ENCODE measurements around the gene HOPX. TPM values are rescaled to one million over a fixed set of nuclear protein-coding genes. Genes with fewer than 3 reads are reported as not detected.

Gene HOPX
- total and polyA plus RNA-seq, 8 donors, result 0.43 to 29.3 (median 4.9) TPM

DNA sequence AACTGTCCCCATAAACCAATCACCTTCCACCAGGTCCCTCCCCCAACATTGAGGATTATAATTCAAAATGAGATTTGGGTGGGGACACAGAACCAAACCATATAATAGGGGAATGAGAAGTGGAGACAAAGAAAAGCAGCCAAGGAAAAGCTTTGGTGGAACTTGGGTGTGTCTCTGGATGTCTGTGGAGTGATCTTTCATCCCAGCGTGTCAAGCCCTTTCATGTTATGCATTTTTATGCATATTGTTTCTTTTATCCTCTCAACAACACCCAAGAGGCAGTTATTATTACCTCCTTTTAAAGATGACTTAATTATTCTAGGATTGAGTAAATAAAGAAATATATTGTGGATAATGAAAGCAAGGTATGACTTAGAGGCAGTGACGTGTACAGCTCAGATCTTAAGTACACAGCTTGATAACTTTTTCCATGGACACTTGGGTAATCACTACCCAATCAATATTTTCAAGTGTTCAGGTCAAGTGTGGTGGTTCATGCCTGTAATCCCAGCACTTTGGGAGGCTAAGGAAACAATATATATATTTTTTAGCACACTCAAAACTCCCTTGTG is 42.6 kb upstream of the HOPX start:
- H3K27ac ChIP-seq, result no peak overlapping the region
- intact Hi-C loops (cut with DNase I), result no loop called here
- TF ChIP-seq, protein P1, sequence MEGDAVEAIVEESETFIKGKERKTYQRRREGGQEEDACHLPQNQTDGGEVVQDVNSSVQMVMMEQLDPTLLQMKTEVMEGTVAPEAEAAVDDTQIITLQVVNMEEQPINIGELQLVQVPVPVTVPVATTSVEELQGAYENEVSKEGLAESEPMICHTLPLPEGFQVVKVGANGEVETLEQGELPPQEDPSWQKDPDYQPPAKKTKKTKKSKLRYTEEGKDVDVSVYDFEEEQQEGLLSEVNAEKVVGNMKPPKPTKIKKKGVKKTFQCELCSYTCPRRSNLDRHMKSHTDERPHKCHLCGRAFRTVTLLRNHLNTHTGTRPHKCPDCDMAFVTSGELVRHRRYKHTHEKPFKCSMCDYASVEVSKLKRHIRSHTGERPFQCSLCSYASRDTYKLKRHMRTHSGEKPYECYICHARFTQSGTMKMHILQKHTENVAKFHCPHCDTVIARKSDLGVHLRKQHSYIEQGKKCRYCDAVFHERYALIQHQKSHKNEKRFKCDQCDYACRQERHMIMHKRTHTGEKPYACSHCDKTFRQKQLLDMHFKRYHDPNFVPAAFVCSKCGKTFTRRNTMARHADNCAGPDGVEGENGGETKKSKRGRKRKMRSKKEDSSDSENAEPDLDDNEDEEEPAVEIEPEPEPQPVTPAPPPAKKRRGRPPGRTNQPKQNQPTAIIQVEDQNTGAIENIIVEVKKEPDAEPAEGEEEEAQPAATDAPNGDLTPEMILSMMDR (IDR thresholded peaks at IDR 0.05), result no peak
- FAIRE-seq (no peak), DNase-seq (no peak), ATAC-seq (no peak)
- H3K36me3 ChIP-seq, result no peaks in the 10 kb centered on the region
- WGBS, 2 donors, result 27 to 54% methylated on average over 2 of the region's 2 CpGs
- H3K9me3 ChIP-seq, result no peaks in the 10 kb centered on the region
- H3K4me3 ChIP-seq, result no peak overlapping the region
- no peaks in the 10 kb centered on the region for H3K4me1 ChIP-seq
- no peaks in the 10 kb centered on the region for H3K27me3 ChIP-seq

DNA sequence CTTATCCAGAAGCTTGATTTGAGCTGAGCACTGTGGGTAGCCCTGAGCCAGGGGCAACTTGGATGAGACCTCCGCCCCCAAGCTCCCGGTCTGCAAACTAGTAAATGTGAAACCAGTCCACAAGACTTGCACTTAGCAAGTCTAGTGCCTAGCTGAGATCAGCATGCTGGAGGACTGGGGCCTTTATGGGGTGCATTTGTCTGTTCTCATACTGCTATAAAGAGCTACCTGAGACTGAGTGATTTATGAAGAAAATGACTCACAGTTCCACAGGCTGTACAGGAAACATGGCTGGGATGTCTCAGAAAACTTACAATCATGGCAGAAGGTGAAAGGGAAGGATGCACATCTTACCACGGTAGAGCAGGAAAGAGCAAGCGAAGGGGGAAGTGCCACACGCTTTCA is 42.1 kb upstream of the HOPX start:
- no peak overlapping the region for H3K4me3 ChIP-seq
- H3K36me3 ChIP-seq, result no peaks in the 10 kb centered on the region
- no peaks in the 10 kb centered on the region for H3K27me3 ChIP-seq
- ATAC-seq (no peak), FAIRE-seq (no peak), DNase-seq (no peak)
- no peaks in the 10 kb centered on the region for H3K9me3 ChIP-seq
- H3K27ac ChIP-seq, result no peak overlapping the region
- 59 to 75% methylated on average over 5 of the region's 5 CpGs for WGBS, 2 donors
- no peaks in the 10 kb centered on the region for H3K4me1 ChIP-seq
- intact Hi-C loops (cut with DNase I), result no loop called here
- TF ChIP-seq, protein P1 (IDR thresholded peaks at IDR 0.05), result no peak

DNA sequence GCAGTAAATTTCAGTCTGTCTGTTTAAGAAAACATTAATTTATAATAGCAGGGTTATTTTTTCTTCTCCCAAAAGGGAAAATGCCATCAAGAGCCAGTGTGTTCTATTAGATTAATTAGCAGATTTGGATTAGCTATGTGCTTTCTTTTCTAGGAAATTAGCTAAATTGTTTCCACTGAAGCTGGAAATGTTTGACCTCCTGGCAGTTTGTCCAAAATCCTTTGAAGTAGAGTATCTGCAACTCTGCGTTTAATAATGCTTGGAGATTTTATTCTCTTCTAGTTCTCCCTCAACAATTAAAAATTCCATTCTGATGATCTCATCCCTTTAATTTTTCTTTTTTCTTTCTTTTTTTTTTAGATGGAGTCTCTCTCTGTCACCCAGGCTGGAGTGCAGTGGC is 27.1 kb upstream of the HOPX start:
- H3K4me3 ChIP-seq, result no peak overlapping the region
- TF ChIP-seq, protein P1 (IDR thresholded peaks at IDR 0.05), result no peak
- H3K36me3 ChIP-seq, result no peaks in the 10 kb centered on the region
- no peak for ATAC-seq
- WGBS, 2 donors, result 16 to 55% methylated on average over 1 of the region's 1 CpG
- FAIRE-seq, result no peak
- no peaks in the 10 kb centered on the region for H3K9me3 ChIP-seq
- intact Hi-C loops (cut with DNase I), result no loop called here
- H3K27ac ChIP-seq, result no peak overlapping the region
- no peaks in the 10 kb centered on the region for H3K27me3 ChIP-seq
- H3K4me1 ChIP-seq, result no peaks in the 10 kb centered on the region
- DNase-seq, result no peak

DNA sequence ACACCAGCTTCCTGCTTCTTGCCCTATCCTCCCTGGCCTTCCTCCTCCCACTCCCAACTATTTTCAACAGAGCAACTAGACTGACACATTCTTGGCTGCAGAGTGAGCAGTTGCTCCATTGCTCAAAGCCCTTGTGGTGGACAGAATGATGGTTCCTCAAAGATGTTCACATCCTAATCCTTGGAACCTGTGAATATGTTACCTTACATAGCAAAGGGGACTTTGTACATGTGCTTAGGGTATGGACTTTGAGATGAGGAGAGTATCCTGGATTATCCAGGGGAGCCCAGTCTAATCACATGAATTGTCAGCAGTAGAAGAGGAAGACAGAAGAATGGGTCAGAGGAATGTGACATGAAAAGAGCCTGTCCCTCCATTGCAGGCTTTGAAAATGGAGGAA is 24.9 kb upstream of the HOPX start:
- intact Hi-C loops (cut with DNase I), result no loop called here
- Histone ChIP-seq H3K4me1 (no peaks in the 10 kb centered on the region), H3K27me3 (no peaks in the 10 kb centered on the region), H3K27ac (no peak overlapping the region), H3K9me3 (no peaks in the 10 kb centered on the region), H3K36me3 (no peaks in the 10 kb centered on the region), H3K4me3 (no peak overlapping the region)
- FAIRE-seq (no peak), DNase-seq (no peak), ATAC-seq (no peak)
- TF ChIP-seq, protein P1 (IDR thresholded peaks at IDR 0.05), result no peak

DNA sequence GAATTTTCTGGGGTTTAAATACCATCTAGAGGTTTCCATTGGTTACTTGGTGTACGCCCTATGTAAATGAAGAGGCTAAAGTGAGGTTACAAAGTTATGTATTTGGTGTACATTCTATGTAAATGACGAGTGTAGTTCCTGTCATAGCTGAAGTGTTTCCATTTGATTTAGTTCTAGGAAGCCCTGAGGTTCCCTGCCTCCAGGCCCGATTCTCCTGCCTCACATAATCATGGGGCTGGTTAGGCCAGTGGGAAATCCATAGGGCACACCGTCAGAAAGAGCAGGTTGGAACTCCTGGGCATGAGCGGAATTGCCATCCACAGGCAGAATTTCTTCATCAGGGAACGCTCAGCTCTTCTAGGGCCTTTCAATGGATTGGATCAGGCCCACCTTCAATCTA is 24.2 kb upstream of the HOPX start:
- intact Hi-C loops (cut with DNase I), result no loop called here
- TF ChIP-seq, protein P1 (IDR thresholded peaks at IDR 0.05), result no peak
- DNase-seq, result no peak
- no peaks in the 10 kb centered on the region for H3K9me3 ChIP-seq
- no peaks in the 10 kb centered on the region for H3K36me3 ChIP-seq
- WGBS, 2 donors, result 72 to 78% methylated on average over 6 of the region's 6 CpGs
- ATAC-seq, result no peak
- no peak overlapping the region for H3K4me3 ChIP-seq
- no peak overlapping the region for H3K27ac ChIP-seq
- H3K4me1 ChIP-seq, result no peaks in the 10 kb centered on the region
- H3K27me3 ChIP-seq, result no peaks in the 10 kb centered on the region
- FAIRE-seq, result no peak
